ENCODE data around the gene TTC3.

- no peak for TF ChIP-seq EZH2 (IDR thresholded peaks at IDR 0.05; ENCODE audit: low read depth)
- no peak for TF ChIP-seq CTCF (conservative IDR thresholded peaks at IDR 0.05)
These were observed 72.6 kb downstream of the TTC3 start for GRCh38 chr21:37145635-37146111.

Data from PC-9 (cell line).